OCI-LY7 (cell line): Measurements from ENCODE around the gene TMEM179. TPM values are rescaled to one million over a fixed set of nuclear protein-coding genes. Genes with fewer than 3 reads are reported as not detected.

ENCODE experiments used
- BruUV-seq: library from RNA; stranded (reverse); fragments of 400-500 nt; replicated peaks from 2 replicates; lab custom pipeline; 2021; lab: Mats Ljungman, UMichigan
- CTCF ChIA-PET: fragments of 300-600 bp; sonication (Branson Sonifier 250); formaldehyde crosslinking; loops from one replicate; lab custom pipeline; 2022; ENCODE audit warnings: antibody characterized with exemption; ENCODE audit not compliant: unreplicated experiment; lab: Charles Lee
- POLR2A ChIA-PET: fragments of 300-600 bp; sonication (Branson Sonifier 250); formaldehyde crosslinking; loops from one replicate; lab custom pipeline; 2022; ENCODE audit warnings: antibody characterized with exemption; lab: Charles Lee
- DNase-seq: peaks from one replicate; pipeline ENCODE4 v3.0.0-alpha.2; 2015; ENCODE audit warnings: low spot score
- H2AFZ ChIP-seq: fragments of 200-600 bp; sonication (generic), shearing (Covaris generic); 2 replicates; pipeline ENCODE4 v1.6.1; 2014; ENCODE audit warnings: mild to moderate bottlenecking, antibody characterized with exemption, low read length, moderate library complexity
- H3K27ac ChIP-seq: fragments of 200-600 bp; sonication (generic); 2 replicates; pipeline ENCODE4 v1.5.1; 2014; ENCODE audit warnings: mixed run types, low read depth, mild to moderate bottlenecking, moderate library complexity, low read length, inconsistent platforms; ENCODE audit not compliant: poor library complexity, severe bottlenecking
- H3K36me3 ChIP-seq: fragments of 200-600 bp; sonication (generic); 2 replicates; pipeline ENCODE4 v1.6.1; 2014; ENCODE audit warnings: mild to moderate bottlenecking, antibody characterized with exemption, low read length, moderate library complexity, mixed read lengths; ENCODE audit not compliant: insufficient read depth
- H3K4me1 ChIP-seq: fragments of 200-600 bp; sonication (generic); 2 replicates; pipeline ENCODE4 v1.5.1; 2014; ENCODE audit warnings: mild to moderate bottlenecking, low read length; ENCODE audit not compliant: insufficient read depth, poor library complexity, severe bottlenecking
- H3K4me2 ChIP-seq: fragments of 200-600 bp; sonication (generic); 2 replicates; pipeline ENCODE4 v1.6.1; 2014; ENCODE audit warnings: mild to moderate bottlenecking, low read length
- H3K4me3 ChIP-seq: fragments of 200-600 bp; sonication (generic); 2 replicates; pipeline ENCODE4 v1.5.1; 2014; ENCODE audit warnings: mild to moderate bottlenecking, low read depth, low read length; ENCODE audit not compliant: poor library complexity, severe bottlenecking
- H3K79me2 ChIP-seq: fragments of 200-600 bp; sonication (generic); 2 replicates; pipeline ENCODE4 v1.6.1; 2016; ENCODE audit warnings: low read depth, mild to moderate bottlenecking, low read length, moderate library complexity, mixed read lengths; ENCODE audit not compliant: insufficient read depth
- H3K9me2 ChIP-seq: fragments of 200-600 bp; sonication (generic); 2 replicates; pipeline ENCODE4 v1.6.1; 2016; ENCODE audit warnings: mild to moderate bottlenecking, low read length, mixed read lengths; ENCODE audit not compliant: insufficient read depth
- H3K9me3 ChIP-seq: fragments of 200-600 bp; sonication (generic); 2 replicates; pipeline ENCODE4 v1.6.1; 2014; ENCODE audit warnings: mild to moderate bottlenecking, mixed run types, low read length, mixed read lengths
- H4K20me1 ChIP-seq: fragments of 200-600 bp; sonication (generic); 2 replicates; pipeline ENCODE4 v1.6.1; 2014; ENCODE audit warnings: mild to moderate bottlenecking, antibody characterized with exemption, low read length, moderate library complexity, mixed read lengths; ENCODE audit not compliant: insufficient read depth
- CTCF ChIP-seq: fragments of 200-600 bp; sonication (generic); conservative IDR thresholded peaks from 2 replicates; pipeline ENCODE4 v1.5.1; 2014; ENCODE audit warnings: mild to moderate bottlenecking, antibody characterized with exemption, low read length, moderate library complexity, mixed read lengths
- EZH2phosphoT487 ChIP-seq: fragments of 200-600 bp; sonication (generic); IDR thresholded peaks from 2 replicates; pipeline ENCODE4 v1.6.1; 2018; ENCODE audit warnings: low read depth, borderline replicate concordance, mild to moderate bottlenecking, mixed run types, antibody characterized with exemption, low read length, moderate library complexity, mixed read lengths
- intact Hi-C: fragments of 100-400 bp; cut with micrococcal nuclease; formaldehyde crosslinking; loops from one replicate; pipeline ENCODE4 v1.10.0; 2022; ENCODE audit not compliant: unreplicated experiment
- total RNA-seq, 2 experiments: library from RNA; depleted of rRNA in 1 of 2; stranded (reverse); fragments of >200 nt in 1 of 2; shearing (Covaris generic) in 1 of 2; gene quantifications; 2 replicates each; pipeline ENCODE4 v1.2.3, GENCODE V29; 2014 to 2022

Gene TMEM179
- total RNA-seq, 2 experiments from 2014 or later = not detected

GRCh38 chr14:104555430-104556255 lies 48.9 kb downstream of the TMEM179 start:
- intact Hi-C loops = no loop called here
- CTCF ChIA-PET = no interaction called here
- TF ChIP-seq EZH2phosphoT487 = no peak
- TF ChIP-seq CTCF = no peak
- Histone ChIP-seq H4K20me1 (no peaks in the 10 kb centered on the region), H3K9me3 (no peaks in the 10 kb centered on the region), H3K9me2 (no peaks in the 10 kb centered on the region), H3K4me1 (no peaks in the 10 kb centered on the region), H3K27ac (no peak overlapping the region), H3K4me3 (no peak overlapping the region), H3K79me2 (no peaks in the 10 kb centered on the region), H3K4me2 (no peak overlapping the region), H3K36me3 (no peaks in the 10 kb centered on the region), H2AFZ (no peak overlapping the region)
- DNase-seq = no peak
- no TSS peak for BruUV-seq
- POLR2A ChIA-PET = no interaction called here

- BruUV-seq = no TSS peak
- no peak overlapping the region for H2AFZ ChIP-seq
- no peaks in the 10 kb centered on the region for H3K9me2 ChIP-seq
- H3K27ac ChIP-seq = no peak overlapping the region
- H3K79me2 ChIP-seq = no peaks in the 10 kb centered on the region
- no peaks in the 10 kb centered on the region for H3K4me1 ChIP-seq
- ChIA-PET CTCF (no interaction called here), POLR2A (no interaction called here)
- H3K4me3 ChIP-seq = no peak overlapping the region
- H3K36me3 ChIP-seq = no peaks in the 10 kb centered on the region
- intact Hi-C loops = no loop called here
- no peak for TF ChIP-seq EZH2phosphoT487
- TF ChIP-seq CTCF = no peak
- no peak for DNase-seq
- H4K20me1 ChIP-seq = no peaks in the 10 kb centered on the region
- H3K4me2 ChIP-seq = no peak overlapping the region
- no peaks in the 10 kb centered on the region for H3K9me3 ChIP-seq
These were observed 49.8 kb downstream of the TMEM179 start for GRCh38 chr14:104554608-104555429.
